SK-N-SH treated with all-trans-retinoic acid at 6 μM for 48 hours (cell line): ENCODE results near the gene CD248.

Experiments used
- ATAC-seq: fragments of 200-7000 bp; cut with Tn5 transposase; 3 replicates; pipeline ENCODE4 v1.9.1; 2020; ENCODE audit warnings: mild to moderate bottlenecking, moderate library complexity
- ARNTL ChIP-seq: fragments of 450-650 bp; formaldehyde crosslinking; IDR thresholded peaks from 2 replicates; pipeline ENCODE4 v1.5.0; 2020; ENCODE audit warnings: low read depth, mild to moderate bottlenecking, moderate library complexity, borderline replicate concordance
- BACH2 ChIP-seq: fragments of 250-450 bp; sonication (Bioruptor Pico); IDR thresholded peaks from 2 replicates; pipeline ENCODE4 v1.9.0; 2021; ENCODE audit warnings: mild to moderate bottlenecking, borderline replicate concordance
- CSDC2 ChIP-seq: fragments of 250-450 bp; sonication (Bioruptor Pico); IDR thresholded peaks from 2 replicates; pipeline ENCODE4 v1.5.0; 2020; ENCODE audit warnings: mild to moderate bottlenecking, moderate library complexity
- GLIS3 ChIP-seq: fragments of 250-450 bp; sonication (Bioruptor Pico); IDR thresholded peaks from 2 replicates; pipeline ENCODE4 v1.5.0; 2020; ENCODE audit warnings: mild to moderate bottlenecking, moderate library complexity
- ISL1 ChIP-seq: fragments of 250-450 bp; sonication (Bioruptor Pico); IDR thresholded peaks from 2 replicates; pipeline ENCODE4 v2.1.2; 2022; ENCODE audit warnings: mild to moderate bottlenecking, moderate library complexity
- OSR1 ChIP-seq: fragments of 250-450 bp; sonication (Bioruptor Pico); IDR thresholded peaks from 2 replicates; pipeline ENCODE4 v1.8.0; 2022; ENCODE audit warnings: moderate library complexity, mild to moderate bottlenecking, inconsistent platforms
- PPARA ChIP-seq: fragments of 250-450 bp; sonication (Bioruptor Pico); IDR thresholded peaks from 2 replicates; pipeline ENCODE4 v1.5.0; 2020; ENCODE audit warnings: mild to moderate bottlenecking, borderline replicate concordance
- SNAI2 ChIP-seq: fragments of 250-450 bp; sonication (Bioruptor Pico); IDR thresholded peaks from 2 replicates; pipeline ENCODE4 v1.5.0; 2020; ENCODE audit warnings: mild to moderate bottlenecking, moderate library complexity
- TCF4 ChIP-seq: fragments of 250-450 bp; sonication (Bioruptor Pico); IDR thresholded peaks from 2 replicates; pipeline ENCODE4 v1.8.0; 2021; ENCODE audit warnings: mild to moderate bottlenecking, moderate library complexity, borderline replicate concordance
- TOX ChIP-seq: fragments of 250-450 bp; sonication (Bioruptor Pico); IDR thresholded peaks from 2 replicates; pipeline ENCODE4 v1.8.0; 2021; ENCODE audit warnings: mild to moderate bottlenecking, moderate library complexity, borderline replicate concordance
- ZC3H10 ChIP-seq: fragments of 250-450 bp; sonication (Bioruptor Pico); IDR thresholded peaks from 2 replicates; pipeline ENCODE4 v1.5.1; 2021; ENCODE audit warnings: mild to moderate bottlenecking, moderate library complexity
- ZFP3 ChIP-seq: fragments of 250-450 bp; sonication (Bioruptor Pico); IDR thresholded peaks from 2 replicates; pipeline ENCODE4 v1.5.0; 2020; ENCODE audit warnings: mild to moderate bottlenecking, moderate library complexity
- ZFP30 ChIP-seq: fragments of 450-650 bp; formaldehyde crosslinking; IDR thresholded peaks from 2 replicates; pipeline ENCODE4 v1.5.0; 2022; ENCODE audit warnings: mild to moderate bottlenecking, moderate library complexity
- ZNF565 ChIP-seq: fragments of 450-650 bp; formaldehyde crosslinking; conservative IDR thresholded peaks from 2 replicates; pipeline ENCODE4 v1.5.0; 2020; ENCODE audit warnings: low read depth, mild to moderate bottlenecking, moderate library complexity
- ZNF70 ChIP-seq: fragments of 450-650 bp; formaldehyde crosslinking; IDR thresholded peaks from 2 replicates; pipeline ENCODE4 v1.5.0; 2020; ENCODE audit warnings: mild to moderate bottlenecking, moderate library complexity
- ZNF8 ChIP-seq: fragments of 450-650 bp; formaldehyde crosslinking; IDR thresholded peaks from 2 replicates; pipeline ENCODE4 v1.5.0; 2020; ENCODE audit warnings: mild to moderate bottlenecking, moderate library complexity
- TF ChIP-seq, protein P1 (sequence below): fragments of 250-450 bp; sonication (Bioruptor Pico); IDR thresholded peaks from 2 replicates; pipeline ENCODE4 v1.8.0; 2020; ENCODE audit warnings: mild to moderate bottlenecking, moderate library complexity, borderline replicate concordance
- TF ChIP-seq, protein P2 (sequence below): fragments of 250-450 bp; sonication (Bioruptor Pico); IDR thresholded peaks from 2 replicates; pipeline ENCODE4 v1.5.1; 2021; ENCODE audit warnings: mild to moderate bottlenecking, moderate library complexity
- TF ChIP-seq, protein P3 (sequence below): fragments of 250-450 bp; sonication (Bioruptor Pico); IDR thresholded peaks from 2 replicates; pipeline ENCODE4 v1.5.1; 2020; ENCODE audit warnings: low read depth, mild to moderate bottlenecking, moderate library complexity

The CD248 gene

DNA sequence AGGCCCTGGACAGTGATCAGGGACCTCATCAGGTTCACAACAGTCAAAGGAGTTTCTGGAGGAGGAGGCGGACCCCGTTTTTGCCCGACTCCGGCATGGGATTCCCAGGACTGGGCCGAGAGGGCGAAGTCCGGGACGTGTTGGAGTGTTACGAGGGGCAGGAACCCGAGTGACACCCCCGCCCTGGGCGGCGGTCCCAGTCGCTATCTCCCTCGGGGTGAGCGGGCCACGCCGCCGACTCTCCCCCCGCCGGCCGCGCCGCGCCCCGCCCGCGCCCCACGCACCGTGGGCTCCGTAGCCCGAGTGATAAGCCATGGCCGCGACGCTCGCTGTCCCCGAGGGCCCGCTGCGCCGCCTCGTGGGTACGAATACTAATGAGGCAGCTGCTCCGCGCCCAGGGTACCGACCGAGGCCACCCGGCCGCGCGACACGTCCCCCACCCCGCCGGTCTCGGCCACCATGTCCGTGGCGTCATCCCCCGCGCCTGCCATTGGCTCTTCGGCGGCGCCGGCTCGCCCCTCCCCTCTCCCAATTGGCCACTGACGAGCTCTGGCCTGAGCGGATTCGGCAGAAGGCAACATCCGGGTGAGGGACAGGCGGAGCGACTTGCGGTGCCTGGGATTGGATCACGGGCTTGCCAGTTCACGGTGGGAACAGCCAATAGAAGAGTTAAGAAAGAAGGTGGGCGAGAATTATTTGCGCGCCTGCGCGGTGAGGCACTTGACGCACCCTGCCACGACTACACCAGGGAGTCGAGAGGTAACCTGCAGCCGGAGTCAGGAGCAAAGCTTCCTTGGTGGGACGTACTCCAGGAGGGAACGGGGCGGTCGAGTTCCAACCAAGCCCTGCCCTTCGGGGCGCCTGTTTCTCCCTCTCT, 27.9 kb downstream of the CD248 start, which contains the start of gene YIF1A:
YIF1A (minus strand) TSS at position 473 of the 877 bp plus-strand sequence; CDS start at position 315, 158 bp downstream.
- peak; percentile 94 for ATAC-seq
- TF ChIP-seq ZNF565 (CRISPR knock-in tag) (no peak), TOX (no peak), ZFP30 (CRISPR knock-in tag) (no peak), ZC3H10 (peak; percentile 6; the same call in 1 of the 2 replicates), ARNTL (CRISPR knock-in tag) (no peak)

DNA sequence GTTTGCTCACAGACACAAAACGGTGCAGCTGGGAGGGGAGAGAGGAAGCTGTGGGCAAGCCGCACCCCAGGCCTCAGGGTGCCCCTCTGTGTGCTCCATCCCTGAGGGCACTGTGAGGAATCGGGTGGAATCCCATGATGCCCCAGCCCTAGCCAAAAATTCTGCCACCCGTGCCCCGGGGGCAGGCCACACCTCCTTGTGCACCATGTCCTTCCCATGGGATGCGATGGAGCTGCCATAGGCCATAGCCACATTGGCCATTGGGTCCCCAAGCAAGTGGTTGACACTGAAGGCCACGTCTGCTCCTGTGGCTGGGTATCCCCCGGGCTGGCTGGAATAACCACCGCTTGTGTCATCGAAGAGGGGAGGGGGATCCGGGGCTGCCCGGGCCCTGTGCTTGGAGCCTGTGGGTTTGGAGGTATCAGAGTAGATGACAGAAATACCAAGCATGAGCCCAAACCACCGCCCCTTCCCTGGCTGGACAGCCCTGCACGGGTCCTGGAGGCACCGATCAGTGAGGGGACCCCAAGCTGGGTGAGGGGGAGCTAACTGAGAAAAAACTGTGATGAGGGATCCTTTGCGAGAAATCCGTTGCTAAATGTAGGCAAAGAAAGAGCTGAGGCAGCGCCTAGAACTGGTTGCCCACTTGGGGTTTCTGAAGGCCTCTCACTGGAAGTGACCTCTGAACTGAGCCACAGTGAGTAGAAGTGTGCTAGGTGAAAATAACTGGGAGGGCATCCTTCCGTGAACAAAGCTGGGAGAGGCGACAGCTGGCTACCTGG, 28.8 kb downstream of the CD248 start:
- ATAC-seq = peak; percentile 0; the same call in 1 of the 3 replicates

DNA sequence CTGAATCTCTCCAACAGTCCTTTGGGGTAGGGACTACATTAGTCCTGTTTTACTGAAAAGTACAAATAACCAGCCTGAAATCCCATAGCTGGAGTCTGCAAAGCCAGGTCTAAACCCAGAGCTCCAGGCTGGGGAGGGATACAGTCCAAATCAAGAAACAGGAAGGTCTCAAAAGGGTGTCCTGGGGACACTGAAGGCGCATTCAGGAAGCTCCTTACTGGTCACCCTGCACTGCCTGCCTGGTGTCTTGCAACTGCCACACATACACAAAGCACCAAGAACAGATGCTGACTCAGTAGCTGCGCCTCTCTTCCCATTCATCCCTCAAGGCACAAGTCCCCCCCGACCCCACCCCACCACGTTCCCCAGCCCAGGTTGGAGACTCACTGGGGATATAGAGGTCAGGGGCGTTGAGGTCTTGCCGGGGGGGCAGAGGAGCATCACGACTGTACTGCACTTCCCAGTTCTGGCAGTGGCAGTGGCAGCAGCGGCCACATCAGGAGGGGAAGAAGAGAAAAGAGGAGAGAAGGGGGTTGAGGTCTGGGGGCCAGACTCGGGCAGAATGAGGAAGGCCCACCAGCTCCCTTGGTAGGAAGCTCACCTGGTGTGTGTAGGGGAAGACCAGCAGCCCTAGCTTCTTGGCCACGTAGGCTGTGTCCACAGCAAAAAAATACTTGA, 29.5 kb downstream of the CD248 start:
- no peak for ATAC-seq
- TF ChIP-seq ZNF70 (CRISPR knock-in tag) = no peak
- no peak for TF ChIP-seq ZFP3 (CRISPR knock-in tag)
- TF ChIP-seq, protein P1, sequence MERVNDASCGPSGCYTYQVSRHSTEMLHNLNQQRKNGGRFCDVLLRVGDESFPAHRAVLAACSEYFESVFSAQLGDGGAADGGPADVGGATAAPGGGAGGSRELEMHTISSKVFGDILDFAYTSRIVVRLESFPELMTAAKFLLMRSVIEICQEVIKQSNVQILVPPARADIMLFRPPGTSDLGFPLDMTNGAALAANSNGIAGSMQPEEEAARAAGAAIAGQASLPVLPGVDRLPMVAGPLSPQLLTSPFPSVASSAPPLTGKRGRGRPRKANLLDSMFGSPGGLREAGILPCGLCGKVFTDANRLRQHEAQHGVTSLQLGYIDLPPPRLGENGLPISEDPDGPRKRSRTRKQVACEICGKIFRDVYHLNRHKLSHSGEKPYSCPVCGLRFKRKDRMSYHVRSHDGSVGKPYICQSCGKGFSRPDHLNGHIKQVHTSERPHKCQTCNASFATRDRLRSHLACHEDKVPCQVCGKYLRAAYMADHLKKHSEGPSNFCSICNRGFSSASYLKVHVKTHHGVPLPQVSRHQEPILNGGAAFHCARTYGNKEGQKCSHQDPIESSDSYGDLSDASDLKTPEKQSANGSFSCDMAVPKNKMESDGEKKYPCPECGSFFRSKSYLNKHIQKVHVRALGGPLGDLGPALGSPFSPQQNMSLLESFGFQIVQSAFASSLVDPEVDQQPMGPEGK = no peak
- no peak for TF ChIP-seq SNAI2
- TF ChIP-seq GLIS3 (CRISPR knock-in tag) = no peak
- TF ChIP-seq, protein P2, sequence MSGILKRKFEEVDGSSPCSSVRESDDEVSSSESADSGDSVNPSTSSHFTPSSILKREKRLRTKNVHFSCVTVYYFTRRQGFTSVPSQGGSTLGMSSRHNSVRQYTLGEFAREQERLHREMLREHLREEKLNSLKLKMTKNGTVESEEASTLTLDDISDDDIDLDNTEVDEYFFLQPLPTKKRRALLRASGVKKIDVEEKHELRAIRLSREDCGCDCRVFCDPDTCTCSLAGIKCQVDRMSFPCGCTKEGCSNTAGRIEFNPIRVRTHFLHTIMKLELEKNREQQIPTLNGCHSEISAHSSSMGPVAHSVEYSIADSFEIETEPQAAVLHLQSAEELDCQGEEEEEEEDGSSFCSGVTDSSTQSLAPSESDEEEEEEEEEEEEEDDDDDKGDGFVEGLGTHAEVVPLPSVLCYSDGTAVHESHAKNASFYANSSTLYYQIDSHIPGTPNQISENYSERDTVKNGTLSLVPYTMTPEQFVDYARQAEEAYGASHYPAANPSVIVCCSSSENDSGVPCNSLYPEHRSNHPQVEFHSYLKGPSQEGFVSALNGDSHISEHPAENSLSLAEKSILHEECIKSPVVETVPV (CRISPR knock-in tag) = no peak
- TF ChIP-seq ZNF565 (CRISPR knock-in tag) = no peak

More for the DNA sequence above, 28.8 kb downstream of the CD248 start:
- TF ChIP-seq ZNF8 (no peak), CSDC2 (no peak), ZNF565 (CRISPR knock-in tag) (no peak), ZFP30 (CRISPR knock-in tag) (no peak), OSR1 (CRISPR knock-in tag) (no peak), ZNF70 (CRISPR knock-in tag) (no peak), TCF4 (CRISPR knock-in tag) (no peak), TOX (no peak), ZFP3 (CRISPR knock-in tag) (no peak), BACH2 (CRISPR knock-in tag) (no peak), ARNTL (CRISPR knock-in tag) (no peak), GLIS3 (CRISPR knock-in tag) (no peak)
- TF ChIP-seq, protein P3, sequence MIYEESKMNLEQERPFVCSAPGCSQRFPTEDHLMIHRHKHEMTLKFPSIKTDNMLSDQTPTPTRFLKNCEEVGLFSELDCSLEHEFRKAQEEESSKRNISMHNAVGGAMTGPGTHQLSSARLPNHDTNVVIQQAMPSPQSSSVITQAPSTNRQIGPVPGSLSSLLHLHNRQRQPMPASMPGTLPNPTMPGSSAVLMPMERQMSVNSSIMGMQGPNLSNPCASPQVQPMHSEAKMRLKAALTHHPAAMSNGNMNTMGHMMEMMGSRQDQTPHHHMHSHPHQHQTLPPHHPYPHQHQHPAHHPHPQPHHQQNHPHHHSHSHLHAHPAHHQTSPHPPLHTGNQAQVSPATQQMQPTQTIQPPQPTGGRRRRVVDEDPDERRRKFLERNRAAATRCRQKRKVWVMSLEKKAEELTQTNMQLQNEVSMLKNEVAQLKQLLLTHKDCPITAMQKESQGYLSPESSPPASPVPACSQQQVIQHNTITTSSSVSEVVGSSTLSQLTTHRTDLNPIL (CRISPR knock-in tag) = no peak
- TF ChIP-seq, all 23 proteins: peak for 0

DNA sequence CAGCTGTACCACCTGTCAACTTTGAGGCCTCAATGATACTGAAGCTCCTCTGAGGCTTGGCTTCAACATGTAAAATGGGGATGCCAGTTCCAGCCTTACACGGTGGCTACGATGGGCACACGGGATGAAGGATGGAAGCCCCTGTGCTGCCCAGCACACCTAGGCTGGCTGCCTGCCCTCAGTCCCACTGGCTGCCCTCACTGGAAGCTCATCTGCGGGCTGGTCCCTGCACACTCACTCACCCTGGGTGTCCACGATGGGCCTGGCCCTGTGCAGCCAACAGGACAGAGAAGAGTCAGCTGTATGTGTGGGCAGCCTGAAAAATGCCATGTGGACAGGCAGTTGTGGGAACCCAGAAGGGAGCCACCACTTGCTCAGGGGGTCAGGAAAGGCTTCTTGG, 30.1 kb downstream of the CD248 start:
- TF ChIP-seq ISL1 (CRISPR knock-in tag) (no peak), TOX (no peak), OSR1 (CRISPR knock-in tag) (no peak), ZC3H10 (no peak), PPARA (CRISPR knock-in tag) (no peak), CSDC2 (no peak), ZFP30 (CRISPR knock-in tag) (no peak), TCF4 (CRISPR knock-in tag) (no peak)
- TF ChIP-seq, protein P1 = no peak
- no peak for ATAC-seq
